Stimulated activated naive B cell treated with anti-CD40 and anti-IgM and Interleukin-4, amounts not matched to agents 10 μg/mL and 1 μg/mL and 100 μg/mL, for 72 hours (primary cell): ENCODE data around the gene KRT32.
"Not testable (repeated sequence)": the region's sequence is repeated elsewhere in the genome, so short reads cannot be mapped to it uniquely, and the experiment has no call there.

Source experiments
- ATAC-seq, 2 donors: fragments of 150-1000 bp; cut with Tn5 transposase; replicated peaks; 2 replicates each; pipeline ENCODE4 v1.10.0; 2021; ENCODE audit warnings: moderate library complexity in 1 of 2
- DNase-seq: peaks from one replicate; pipeline ENCODE4 v3.0.0; 2021
- H3K27ac Mint-ChIP-seq: one replicate; pipeline ENCODE4 v1.8.0; 2022; ENCODE audit warnings: mild to moderate bottlenecking, mixed read lengths
- H3K27me3 Mint-ChIP-seq, 2 donors: one replicate each; pipeline ENCODE4 v1.8.0; 2022; ENCODE audit warnings: mixed read lengths in 2 of 2
- H3K36me3 Mint-ChIP-seq, 2 donors: one replicate each; pipeline ENCODE4 v1.8.0; 2022; ENCODE audit warnings: mixed read lengths in 2 of 2, mild to moderate bottlenecking in 1 of 2
- H3K4me1 Mint-ChIP-seq, 2 donors: one replicate each; pipeline ENCODE4 v1.8.0; 2022; ENCODE audit warnings: mixed read lengths in 2 of 2, mild to moderate bottlenecking in 1 of 2
- H3K4me3 Mint-ChIP-seq, 2 donors: one replicate each; pipeline ENCODE4 v1.8.0; 2022; ENCODE audit warnings: mild to moderate bottlenecking in 2 of 2, mixed read lengths in 2 of 2, moderate library complexity in 1 of 2
- H3K9me3 Mint-ChIP-seq, 2 donors: one replicate each; pipeline ENCODE4 v1.8.0; 2022; ENCODE audit warnings: mixed read lengths in 2 of 2, mild to moderate bottlenecking in 1 of 2

The KRT32 gene

DNA sequence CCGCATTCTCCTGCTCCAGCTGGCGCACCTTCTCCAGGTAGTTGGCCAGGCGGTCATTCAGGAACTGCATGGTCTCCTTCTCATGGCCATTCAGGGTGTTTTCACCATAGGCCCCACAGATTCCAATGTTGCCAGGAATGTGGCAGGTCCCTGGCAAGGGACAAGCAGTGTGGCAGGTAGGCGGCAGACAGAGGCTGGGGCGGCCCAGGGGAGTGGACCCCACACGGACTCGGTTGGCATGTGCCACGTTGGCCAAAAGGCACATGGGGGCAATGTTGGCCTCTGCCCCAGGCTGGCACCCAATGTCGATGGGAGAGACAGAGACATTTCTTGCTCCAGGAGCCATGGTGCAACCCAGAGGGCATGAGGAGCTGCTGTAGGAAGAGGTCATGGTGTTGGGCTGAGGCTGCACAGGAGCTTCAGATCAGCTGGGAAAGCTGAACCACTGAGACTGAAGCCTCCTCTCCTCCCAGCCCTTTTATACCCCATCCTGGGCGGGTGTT lies 26.6 kb downstream of the KRT32 start, which contains the start of gene KRT38:
Gene KRT38 (minus strand): TSS at position 453 of the 503 bp plus-strand sequence. CDS start 62 bp downstream, at position 391.
- Mint-ChIP-seq H3K27me3 (peaks cover 48 to 59% of the 10 kb centered on the region in 2 donors), H3K4me3 (no peak within 1 kb of the TSS), H3K9me3 (no peaks in the 10 kb centered on the region), H3K36me3 (no peaks in the 10 kb centered on the region), H3K27ac (no peak within 1 kb of the TSS), H3K4me1 (no peaks in the 10 kb centered on the region)
- ATAC-seq, result no peak
- DNase-seq, result no peak

DNA sequence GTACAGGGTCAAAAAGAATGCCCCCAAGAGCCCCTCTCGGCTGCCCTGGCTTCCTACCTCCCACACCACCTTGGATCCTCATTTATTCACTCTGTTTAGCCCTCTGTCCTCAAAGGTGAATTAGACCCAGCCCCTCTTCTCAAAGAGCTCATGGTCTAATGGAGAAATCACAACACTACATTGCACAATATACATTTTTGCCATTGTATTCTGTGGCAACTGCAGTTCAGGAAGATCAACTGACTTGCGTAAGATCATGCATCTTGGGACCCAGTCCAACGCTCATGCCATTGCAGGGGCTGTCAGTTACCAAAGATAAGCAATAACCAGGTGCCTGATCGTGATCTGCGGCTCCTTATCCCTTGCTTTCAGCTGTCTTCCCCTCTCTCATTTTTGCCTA lies 27.8 kb downstream of the KRT32 start:
- peaks cover 44 to 53% of the 10 kb centered on the region in 2 donors for H3K27me3 Mint-ChIP-seq
- no peak overlapping the region for H3K27ac Mint-ChIP-seq
- no peaks in the 10 kb centered on the region for H3K36me3 Mint-ChIP-seq
- no peak for ATAC-seq
- no peak overlapping the region for H3K4me3 Mint-ChIP-seq
- DNase-seq, result no peak
- no peaks in the 10 kb centered on the region for H3K4me1 Mint-ChIP-seq
- H3K9me3 Mint-ChIP-seq, result no peaks in the 10 kb centered on the region

DNA sequence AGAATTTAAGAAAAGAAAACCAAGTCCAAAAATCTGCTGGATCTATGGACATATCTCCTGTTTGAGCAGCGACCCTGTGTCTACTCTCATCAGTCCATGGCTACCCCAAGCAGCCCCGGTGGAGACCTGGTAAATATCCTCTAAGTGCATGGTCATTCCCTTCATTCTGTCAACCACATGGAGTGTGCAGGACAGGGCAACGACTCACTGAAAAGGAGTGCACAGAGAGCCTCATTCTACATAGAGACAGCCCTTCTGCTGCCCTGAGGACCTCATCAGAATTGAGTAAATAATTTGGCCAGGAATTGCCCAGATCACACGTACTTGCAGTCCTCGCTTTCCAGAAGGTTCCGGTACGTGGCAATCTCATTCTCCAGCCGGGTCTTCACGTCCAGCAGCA lies 29.4 kb downstream of the KRT32 start:
- Mint-ChIP-seq H3K27ac (no peak overlapping the region), H3K27me3 (peaks cover 31 to 48% of the 10 kb centered on the region in 2 donors), H3K4me3 (no peak overlapping the region), H3K36me3 (no peaks in the 10 kb centered on the region), H3K4me1 (no peaks in the 10 kb centered on the region), H3K9me3 (no peaks in the 10 kb centered on the region)
- ATAC-seq (no peak), DNase-seq (no peak)

DNA sequence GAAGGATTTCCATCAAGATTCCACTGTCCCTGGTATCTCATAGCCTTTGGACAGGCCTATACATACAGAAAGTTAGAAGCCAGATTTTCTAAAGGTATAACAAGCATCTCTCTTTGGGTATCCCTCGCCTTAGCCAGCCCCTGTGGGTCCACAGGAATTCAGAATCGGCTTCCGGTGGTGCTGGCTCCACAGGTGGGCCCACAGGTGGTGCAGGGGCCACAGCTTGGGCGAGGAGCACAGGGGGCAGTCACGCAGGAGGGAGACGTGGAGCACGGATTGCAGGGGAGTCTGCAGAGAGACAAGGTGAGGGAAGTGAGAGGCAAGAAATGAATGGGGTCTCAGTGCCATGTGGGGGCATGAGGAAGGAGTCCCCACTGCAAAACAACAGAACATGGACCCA lies 29.9 kb downstream of the KRT32 start:
- no peaks in the 10 kb centered on the region for H3K4me1 Mint-ChIP-seq
- peaks cover 29 to 45% of the 10 kb centered on the region in 2 donors for H3K27me3 Mint-ChIP-seq
- no peaks in the 10 kb centered on the region for H3K9me3 Mint-ChIP-seq
- H3K36me3 Mint-ChIP-seq, result no peaks in the 10 kb centered on the region
- no peak overlapping the region for H3K4me3 Mint-ChIP-seq
- DNase-seq (no peak), ATAC-seq (no peak)
- H3K27ac Mint-ChIP-seq, result no peak overlapping the region

DNA sequence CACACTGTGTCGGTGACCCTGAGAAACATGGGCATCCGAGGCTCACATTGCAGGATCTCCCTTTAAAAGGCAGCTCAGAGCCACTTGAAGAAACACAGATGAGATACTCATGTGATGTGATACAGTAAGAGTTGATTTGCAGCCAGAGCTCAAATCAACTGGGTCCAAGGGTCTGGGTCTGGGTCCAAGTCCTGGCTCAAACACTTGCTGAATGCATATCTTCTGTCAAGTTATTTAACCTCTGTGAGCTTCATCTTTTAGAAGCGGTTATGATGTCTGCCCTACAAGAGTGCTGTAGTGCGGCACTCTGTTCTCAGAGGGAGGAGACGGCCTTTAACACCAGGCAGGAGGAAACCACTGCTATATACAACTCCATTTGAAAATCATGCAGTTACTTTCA lies 32.8 kb downstream of the KRT32 start:
- no peaks in the 10 kb centered on the region for H3K4me1 Mint-ChIP-seq
- no peak overlapping the region for H3K4me3 Mint-ChIP-seq
- H3K9me3 Mint-ChIP-seq, result no peaks in the 10 kb centered on the region
- no peaks in the 10 kb centered on the region for H3K36me3 Mint-ChIP-seq
- DNase-seq (no peak), ATAC-seq (no peak)
- H3K27ac Mint-ChIP-seq, result no peak overlapping the region
- H3K27me3 Mint-ChIP-seq, result peaks cover 10 to 30% of the 10 kb centered on the region in 2 donors

DNA sequence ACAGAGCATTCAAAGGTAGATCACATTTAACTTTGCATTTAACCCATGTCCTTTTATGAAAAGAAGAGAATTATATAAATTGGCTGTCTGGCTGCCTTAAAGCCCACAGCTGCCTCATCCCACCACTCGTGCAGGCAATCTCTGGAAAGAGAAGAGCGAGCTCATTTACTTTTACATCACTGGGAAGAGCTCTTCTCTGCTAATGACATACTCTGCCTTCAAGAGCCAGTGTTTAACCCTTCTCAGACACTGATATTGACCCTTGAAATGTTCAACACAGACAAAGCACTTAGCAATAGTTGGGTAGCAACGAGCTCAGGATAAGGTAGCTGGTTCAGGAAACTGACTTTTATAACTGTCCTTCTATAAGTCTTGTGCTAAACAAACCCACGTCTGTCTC lies 33.2 kb downstream of the KRT32 start:
- DNase-seq (no peak), ATAC-seq (no peak)
- Mint-ChIP-seq H3K4me3 (no peak overlapping the region), H3K9me3 (no peaks in the 10 kb centered on the region), H3K27ac (no peak overlapping the region), H3K36me3 (no peaks in the 10 kb centered on the region), H3K27me3 (peaks cover 9 to 31% of the 10 kb centered on the region in 2 donors), H3K4me1 (no peaks in the 10 kb centered on the region)

DNA sequence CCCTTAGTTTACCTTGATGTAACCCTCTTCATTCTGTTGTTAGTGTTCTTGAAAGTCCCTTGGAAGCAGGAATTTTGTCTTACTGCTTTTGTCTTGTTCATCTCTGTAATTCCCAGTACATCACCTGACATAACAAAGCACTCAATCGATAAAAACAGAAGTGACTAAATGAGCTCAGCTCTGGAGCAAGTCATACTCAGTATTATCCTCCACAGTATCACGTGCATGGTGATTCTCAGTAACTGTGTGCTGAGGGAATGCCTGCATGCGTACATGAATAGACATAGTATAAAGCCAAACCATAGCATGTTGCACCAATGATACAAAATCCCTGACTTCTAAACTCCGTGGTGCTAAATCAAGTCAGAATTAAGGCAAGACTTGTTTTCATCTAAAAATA lies 33.6 kb downstream of the KRT32 start:
- no peak overlapping the region for H3K27ac Mint-ChIP-seq
- no peak for DNase-seq
- H3K27me3 Mint-ChIP-seq, result peaks cover 12 to 35% of the 10 kb centered on the region in 2 donors
- H3K4me1 Mint-ChIP-seq, result no peaks in the 10 kb centered on the region
- H3K9me3 Mint-ChIP-seq, result no peaks in the 10 kb centered on the region
- no peak for ATAC-seq
- H3K4me3 Mint-ChIP-seq, result no peak overlapping the region
- H3K36me3 Mint-ChIP-seq, result no peaks in the 10 kb centered on the region

DNA sequence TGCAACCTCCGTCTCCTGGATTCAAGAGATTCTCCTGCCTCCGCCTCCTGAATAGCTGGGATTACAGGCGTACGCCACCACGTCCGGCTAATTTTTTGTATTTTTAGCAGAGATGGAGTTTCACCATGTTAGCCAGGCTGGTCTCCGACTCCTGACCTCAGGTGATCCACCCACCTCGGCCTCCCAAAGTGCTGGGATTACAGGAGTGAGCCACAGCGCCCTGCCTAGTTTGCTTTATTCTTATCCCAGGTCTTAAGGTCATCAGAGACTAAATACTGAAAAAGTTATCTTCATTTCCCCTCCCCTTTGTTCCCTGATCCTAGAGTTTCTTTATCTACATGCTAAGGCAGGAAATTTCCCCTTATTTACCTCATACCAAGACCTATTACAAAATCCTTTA lies 36.8 kb downstream of the KRT32 start:
- not testable (repeated sequence) for DNase-seq, H3K27ac Mint-ChIP-seq, ATAC-seq, H3K36me3 Mint-ChIP-seq, H3K9me3 Mint-ChIP-seq, H3K4me1 Mint-ChIP-seq, H3K4me3 Mint-ChIP-seq
- H3K27me3 Mint-ChIP-seq, result peaks cover 16 to 35% of the 10 kb centered on the region in 2 donors

DNA sequence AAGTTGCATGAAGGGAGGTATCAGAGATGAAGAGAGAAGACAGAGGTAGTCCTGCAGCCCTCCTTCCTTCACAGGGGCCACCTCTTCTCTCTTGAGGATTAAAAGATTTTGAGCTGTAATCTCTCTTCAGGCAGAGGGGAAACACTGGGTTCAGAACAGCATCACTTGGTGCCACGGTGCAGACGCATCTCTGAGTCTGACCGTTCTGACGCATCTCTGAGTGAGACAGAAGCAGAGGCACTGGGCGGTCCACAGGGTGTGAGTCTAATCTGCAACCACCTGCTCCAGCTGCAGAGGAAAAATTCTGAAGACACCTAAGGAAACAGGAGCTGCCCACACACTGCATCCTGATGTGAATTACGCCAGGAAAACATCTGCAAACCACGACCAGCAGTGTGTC lies 37.5 kb downstream of the KRT32 start:
- Mint-ChIP-seq H3K27ac (no peak overlapping the region), H3K4me1 (no peaks in the 10 kb centered on the region), H3K9me3 (no peaks in the 10 kb centered on the region), H3K4me3 (no peak overlapping the region), H3K27me3 (peaks cover 20 to 35% of the 10 kb centered on the region in 2 donors), H3K36me3 (no peaks in the 10 kb centered on the region)
- no peak for ATAC-seq
- no peak for DNase-seq

DNA sequence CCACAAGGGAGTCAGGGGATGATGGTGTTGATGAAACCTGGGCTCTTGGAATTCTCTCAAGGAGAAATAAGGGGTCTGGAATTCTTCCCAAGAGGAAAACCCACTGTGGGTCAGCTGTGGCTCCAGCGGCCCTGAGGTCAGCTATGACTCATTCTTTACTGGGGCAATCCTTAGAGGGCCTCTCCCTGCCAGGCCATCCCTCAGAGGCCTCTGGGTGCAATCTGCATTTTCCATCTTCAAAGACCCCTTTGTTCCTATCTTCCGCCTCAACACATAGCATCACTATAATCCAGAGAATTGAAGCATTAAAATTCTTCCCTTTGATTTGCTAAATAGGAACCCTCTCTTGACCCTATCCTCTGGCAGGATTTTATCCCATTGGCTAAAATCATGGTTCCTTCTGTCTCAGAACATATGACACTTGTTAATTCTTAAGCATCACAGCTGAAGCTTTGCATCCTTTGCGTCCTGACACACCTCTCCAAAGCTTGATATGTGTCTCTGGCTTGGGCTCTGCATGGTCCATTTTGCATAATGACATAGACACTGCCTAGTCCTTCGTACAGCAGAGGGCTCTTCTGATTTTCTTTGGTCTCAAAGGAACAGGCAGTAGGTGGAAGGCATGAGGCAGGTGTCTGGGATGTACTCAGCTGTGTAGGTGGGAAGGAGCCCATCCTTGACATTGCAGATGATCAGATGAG lies 38.4 kb downstream of the KRT32 start:
- Mint-ChIP-seq H3K27me3 (peaks cover 24 to 34% of the 10 kb centered on the region in 2 donors), H3K4me3 (no peak overlapping the region), H3K4me1 (no peaks in the 10 kb centered on the region), H3K36me3 (no peaks in the 10 kb centered on the region), H3K9me3 (no peaks in the 10 kb centered on the region), H3K27ac (no peak overlapping the region)
- DNase-seq (no peak), ATAC-seq (no peak)

DNA sequence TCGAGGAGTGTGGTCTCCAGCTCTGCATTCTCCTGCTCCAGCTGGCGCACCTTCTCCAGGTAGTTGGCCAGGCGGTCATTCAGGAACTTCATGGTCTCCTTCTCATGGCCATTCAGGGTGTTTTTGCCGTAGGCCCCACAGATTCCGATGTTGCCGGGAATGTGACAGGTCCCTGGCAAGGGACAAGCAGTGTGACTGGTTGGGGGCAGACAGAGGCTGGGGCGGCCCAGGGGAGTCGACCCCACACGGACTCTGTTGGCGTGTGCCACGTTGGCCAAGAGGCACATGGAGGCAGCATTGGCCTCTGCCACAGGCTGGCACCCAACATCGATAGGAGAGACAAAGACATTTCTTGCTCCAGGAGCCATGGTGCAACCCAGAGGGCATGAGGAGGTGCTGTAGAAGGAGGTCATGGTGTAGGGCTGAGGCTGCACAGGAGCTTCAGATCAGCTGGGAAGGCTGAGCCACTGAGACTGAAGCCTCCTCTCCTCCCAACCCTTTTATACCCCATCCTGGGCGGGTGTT lies 43.0 kb downstream of the KRT32 start, which contains the start of gene KRT37:
Gene KRT37 (minus strand): TSS at position 475 of the 525 bp plus-strand sequence. CDS start 62 bp downstream, at position 413.
- peaks cover 20 to 47% of the 10 kb centered on the region in 2 donors for H3K27me3 Mint-ChIP-seq
- H3K27ac Mint-ChIP-seq, result no peak within 1 kb of the TSS
- DNase-seq, result no peak
- H3K9me3 Mint-ChIP-seq, result no peaks in the 10 kb centered on the region
- no peak within 1 kb of the TSS for H3K4me3 Mint-ChIP-seq
- ATAC-seq, result no peak
- no peaks in the 10 kb centered on the region for H3K36me3 Mint-ChIP-seq
- H3K4me1 Mint-ChIP-seq, result no peaks in the 10 kb centered on the region

DNA sequence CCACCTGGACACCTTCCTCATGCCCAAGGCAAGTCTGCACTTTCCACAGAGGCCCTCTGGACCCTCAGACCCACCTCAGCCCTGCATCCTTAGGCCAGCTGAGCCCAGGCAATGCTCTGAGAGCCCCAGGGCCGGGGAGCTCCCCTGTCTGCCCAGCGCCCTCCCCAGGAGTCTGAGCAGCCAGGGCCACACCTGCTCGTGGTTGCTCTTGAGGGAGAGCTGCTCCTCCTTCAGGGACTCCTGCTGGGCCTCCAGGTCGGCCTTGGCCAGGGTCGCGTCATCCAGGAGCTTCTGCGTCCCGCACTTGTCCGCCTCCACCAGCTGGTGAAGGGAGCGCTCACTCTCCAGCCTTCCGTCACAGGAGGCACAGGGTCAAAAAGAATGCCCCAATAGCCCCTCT lies 44.6 kb downstream of the KRT32 start:
- H3K4me1 Mint-ChIP-seq, H3K36me3 Mint-ChIP-seq, H3K27ac Mint-ChIP-seq, H3K4me3 Mint-ChIP-seq, DNase-seq, ATAC-seq, H3K9me3 Mint-ChIP-seq: not testable (repeated sequence)
- peaks cover 15 to 41% of the 10 kb centered on the region in 2 donors for H3K27me3 Mint-ChIP-seq

DNA sequence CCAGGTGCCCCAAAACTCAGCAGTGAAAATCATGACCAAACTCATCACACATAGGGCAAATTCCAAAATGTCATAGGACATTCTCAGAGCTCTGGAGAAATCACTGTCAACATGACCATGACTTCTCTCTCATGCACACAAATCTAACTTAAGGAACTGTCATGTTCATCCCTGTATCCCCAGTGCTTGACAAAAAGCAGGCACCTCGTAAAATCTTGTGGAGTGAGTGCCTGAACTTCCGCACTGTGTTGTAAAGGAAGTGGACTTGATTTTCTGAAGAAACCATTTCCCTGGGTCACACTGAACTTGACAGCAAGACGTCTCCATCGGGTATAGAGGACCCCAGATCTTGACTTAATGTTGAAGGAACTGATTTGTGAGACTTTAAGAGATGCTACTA lies 45.6 kb downstream of the KRT32 start:
- Mint-ChIP-seq H3K4me3 (no peak overlapping the region), H3K4me1 (peaks cover 0 to 7% of the 10 kb centered on the region in 2 donors), H3K9me3 (no peaks in the 10 kb centered on the region), H3K36me3 (no peaks in the 10 kb centered on the region), H3K27me3 (peaks cover 11 to 41% of the 10 kb centered on the region in 2 donors), H3K27ac (no peak overlapping the region)
- no peak for DNase-seq
- no peak for ATAC-seq

DNA sequence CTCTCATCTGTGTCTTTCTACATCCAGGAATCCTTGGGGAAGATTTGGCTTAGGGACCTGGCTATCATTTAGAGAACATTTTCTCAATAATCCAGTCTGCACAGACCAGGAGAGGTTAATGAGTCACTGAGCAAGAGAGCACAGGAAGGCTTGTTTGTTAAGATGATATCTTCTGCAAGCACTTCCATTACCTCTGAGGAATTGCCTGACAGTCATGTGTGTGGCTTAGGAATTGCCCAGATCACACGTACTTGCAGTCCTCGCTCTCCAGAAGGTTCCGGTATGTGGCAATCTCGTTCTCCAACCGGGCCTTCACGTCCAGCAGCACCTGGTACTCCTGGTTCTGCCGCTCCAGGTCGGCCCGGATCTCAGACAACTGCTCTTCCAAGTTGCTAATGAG lies 46.1 kb downstream of the KRT32 start:
- Mint-ChIP-seq H3K4me1 (peaks cover 0 to 7% of the 10 kb centered on the region in 2 donors), H3K27me3 (peaks cover 11 to 40% of the 10 kb centered on the region in 2 donors), H3K9me3 (no peaks in the 10 kb centered on the region), H3K27ac (no peak overlapping the region), H3K4me3 (no peak overlapping the region), H3K36me3 (no peaks in the 10 kb centered on the region)
- ATAC-seq, result no peak
- no peak for DNase-seq

DNA sequence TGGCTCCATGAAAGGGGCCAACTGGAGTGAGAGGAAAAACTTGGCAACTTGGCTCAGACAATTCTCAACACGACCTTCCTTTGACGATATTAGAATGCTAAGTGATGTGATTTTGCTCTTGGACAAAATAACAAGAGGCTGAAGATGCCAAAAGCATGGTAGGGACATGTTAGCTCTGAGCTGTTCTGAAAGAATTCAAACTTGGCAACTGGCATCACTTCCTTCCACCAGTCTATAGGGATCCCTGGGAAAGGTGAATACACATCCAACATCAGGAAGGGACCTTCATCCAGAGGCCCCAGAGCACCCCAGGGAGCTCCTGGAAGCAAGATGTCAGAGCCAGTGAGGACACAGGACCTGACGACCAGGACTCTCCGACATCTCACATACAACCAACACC lies 47.1 kb downstream of the KRT32 start:
- Mint-ChIP-seq H3K4me1 (peaks cover 0 to 7% of the 10 kb centered on the region in 2 donors), H3K27ac (no peak overlapping the region), H3K4me3 (no peak overlapping the region), H3K36me3 (no peaks in the 10 kb centered on the region), H3K9me3 (no peaks in the 10 kb centered on the region), H3K27me3 (peaks cover 5 to 31% of the 10 kb centered on the region in 2 donors)
- DNase-seq, result no peak
- no peak for ATAC-seq
